HEK293T (cell line): ENCODE data around the gene TEPSIN.

Experiments
- FOXK2 ChIP-seq: fragments of 450-650 bp; IDR thresholded peaks from 2 replicates; pipeline ENCODE4 v1.6.1; 2016; ENCODE audit warnings: mild to moderate bottlenecking
- SP1 ChIP-seq: fragments of 450-650 bp; IDR thresholded peaks from 2 replicates; pipeline ENCODE4 v1.6.1; 2017
- SUZ12 ChIP-seq: fragments of 450-650 bp; IDR thresholded peaks from 2 replicates; pipeline ENCODE4 v1.6.1; 2016; ENCODE audit warnings: mild to moderate bottlenecking
- ZNF384 ChIP-seq: fragments of 450-650 bp; IDR thresholded peaks from 2 replicates; pipeline ENCODE4 v1.6.1; 2016
- TF ChIP-seq, protein P1 (sequence below): fragments of 450-650 bp; IDR thresholded peaks from 2 replicates; pipeline ENCODE4 v1.6.1; 2016

DNA sequence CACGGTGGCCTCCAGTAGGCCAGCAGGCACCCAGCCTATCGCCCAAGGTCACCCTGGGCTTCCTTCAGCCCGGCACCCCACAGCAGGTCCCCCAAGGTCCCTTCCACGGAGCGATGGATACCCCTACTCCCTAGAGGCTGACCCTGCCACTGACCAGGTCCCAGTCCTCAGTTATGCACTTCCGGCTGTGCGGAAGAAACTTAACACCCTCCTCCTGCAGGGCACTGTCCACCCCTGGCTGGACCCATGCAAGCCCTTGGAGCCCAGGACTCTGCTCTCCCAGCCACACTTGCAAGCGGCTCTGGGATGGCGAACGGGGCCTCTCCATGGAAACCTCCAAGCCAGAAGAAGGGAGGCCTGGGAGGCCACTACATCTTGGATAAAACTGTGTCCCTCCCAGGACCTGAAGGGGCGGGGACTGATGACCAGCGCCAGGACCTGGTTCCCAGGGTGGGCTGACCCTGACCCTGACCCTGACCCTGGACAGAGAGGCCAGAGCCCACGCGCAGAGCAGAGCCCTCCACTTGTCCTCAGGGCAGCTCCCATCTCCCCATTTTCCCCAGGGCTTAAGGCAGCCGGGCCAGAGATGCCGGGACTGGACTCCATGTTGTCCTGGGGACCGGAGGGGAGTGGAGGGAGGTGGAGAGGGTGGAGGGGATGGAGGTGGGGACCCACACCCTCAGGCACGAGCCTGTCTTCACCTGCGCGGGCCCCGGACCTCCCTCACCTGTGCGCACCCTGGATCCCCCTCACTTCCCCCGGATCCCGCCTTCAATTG is 16.8 kb downstream of the TEPSIN start:
- TF ChIP-seq ZNF384, result no peak
- TF ChIP-seq SP1, result no peak
- TF ChIP-seq, protein P1, sequence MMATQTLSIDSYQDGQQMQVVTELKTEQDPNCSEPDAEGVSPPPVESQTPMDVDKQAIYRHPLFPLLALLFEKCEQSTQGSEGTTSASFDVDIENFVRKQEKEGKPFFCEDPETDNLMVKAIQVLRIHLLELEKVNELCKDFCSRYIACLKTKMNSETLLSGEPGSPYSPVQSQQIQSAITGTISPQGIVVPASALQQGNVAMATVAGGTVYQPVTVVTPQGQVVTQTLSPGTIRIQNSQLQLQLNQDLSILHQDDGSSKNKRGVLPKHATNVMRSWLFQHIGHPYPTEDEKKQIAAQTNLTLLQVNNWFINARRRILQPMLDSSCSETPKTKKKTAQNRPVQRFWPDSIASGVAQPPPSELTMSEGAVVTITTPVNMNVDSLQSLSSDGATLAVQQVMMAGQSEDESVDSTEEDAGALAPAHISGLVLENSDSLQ, result no peak
- no peak for TF ChIP-seq FOXK2
- TF ChIP-seq SUZ12, result no peak
